Panc1 (cell line): ENCODE measurements around the gene PHLDA3. TPM values are rescaled to one million over a fixed set of nuclear protein-coding genes. Genes with fewer than 3 reads are reported as not detected.

ENCODE experiments used
- ATAC-seq: fragments of 200-7000 bp; cut with Tn5 transposase; 2 replicates; pipeline ENCODE4 v1.9.1; 2020; ENCODE audit warnings: mild to moderate bottlenecking, moderate library complexity
- BruUV-seq: library from RNA; stranded (reverse); fragments of 400-500 nt; replicated peaks from 2 replicates; lab custom pipeline; 2021; lab: Mats Ljungman, UMichigan
- CTCF ChIA-PET: fragments of 300-600 bp; sonication (Branson Sonifier 250); formaldehyde crosslinking; loops from one replicate; lab custom pipeline; 2022; ENCODE audit warnings: antibody characterized with exemption; lab: Charles Lee
- POLR2A ChIA-PET: fragments of 300-600 bp; sonication (Branson Sonifier 250); formaldehyde crosslinking; loops from one replicate; lab custom pipeline; 2022; ENCODE audit warnings: antibody characterized with exemption; lab: Charles Lee
- DNase-seq: peaks from one replicate; pipeline ENCODE4 v3.0.0-alpha.2; 2010; ENCODE audit warnings: low read depth, low spot score
- H3K27ac ChIP-seq: 2 replicates; pipeline ENCODE4 v1.5.1; 2011; ENCODE audit warnings: mild to moderate bottlenecking, low read length, inconsistent platforms
- H3K27me3 ChIP-seq: fragments of 200-500 bp; sonication (Bioruptor generic); 2 replicates; pipeline ENCODE4 v1.6.0; 2014; ENCODE audit warnings: low read length, inconsistent platforms; ENCODE audit not compliant: control insufficient read depth, insufficient read depth
- H3K36me3 ChIP-seq: fragments of 200-500 bp; sonication (Bioruptor generic); 2 replicates; pipeline ENCODE4 v1.5.1; 2014; ENCODE audit warnings: inconsistent platforms, mild to moderate bottlenecking, low read length, moderate library complexity; ENCODE audit not compliant: control insufficient read depth, insufficient read depth
- H3K4me1 ChIP-seq: 2 replicates; pipeline ENCODE4 v1.5.1; 2011; ENCODE audit warnings: inconsistent platforms, mild to moderate bottlenecking, low read length, moderate library complexity; ENCODE audit not compliant: control insufficient read depth, insufficient read depth
- H3K4me3 ChIP-seq, 2 experiments: 2 replicates each; pipeline ENCODE4 v1.5.1; 2011 to 2012; ENCODE audit warnings: low read depth in 2 of 2, low read length in 2 of 2, mild to moderate bottlenecking in 2 of 2, inconsistent platforms in 1 of 2, moderate library complexity in 1 of 2
- H3K9me3 ChIP-seq: fragments of 200-500 bp; sonication (Bioruptor generic); 2 replicates; pipeline ENCODE4 v1.5.1; 2014; ENCODE audit warnings: low read depth, mild to moderate bottlenecking, inconsistent platforms, low read length, moderate library complexity; ENCODE audit not compliant: control insufficient read depth, insufficient read depth
- POLR2AphosphoS5 ChIP-seq: IDR thresholded peaks from 2 replicates; pipeline ENCODE4 v1.6.1; 2012; ENCODE audit warnings: mild to moderate bottlenecking, low read depth, low read length, moderate library complexity
- SIN3A ChIP-seq: IDR thresholded peaks from 2 replicates; pipeline ENCODE4 v1.6.1; 2012; ENCODE audit warnings: low read depth, mild to moderate bottlenecking, low read length, moderate library complexity, borderline replicate concordance; ENCODE audit not compliant: insufficient read depth
- TCF7L2 ChIP-seq: IDR thresholded peaks from 2 replicates; pipeline ENCODE4 v1.6.1; 2011; ENCODE audit warnings: mild to moderate bottlenecking, low read depth, low read length, inconsistent platforms
- in situ Hi-C: cut with HindIII; loops from 2 replicates; pipeline ENCODE4 v1.10.0; 2016; ENCODE audit warnings: low sequenced_read_pairs, low pct_unique_long_range_greater_than_20kb
- intact Hi-C: fragments of 100-400 bp; cut with micrococcal nuclease; formaldehyde crosslinking; loops from one replicate; pipeline ENCODE4 v1.10.0; 2022; ENCODE audit not compliant: unreplicated experiment
- total RNA-seq: library from RNA; stranded (reverse); gene quantifications from one replicate; pipeline ENCODE4 v1.2.1, GENCODE V29; 2021; ENCODE audit not compliant: unreplicated experiment
- TF ChIP-seq, protein P1 (sequence below): fragments of 450-650 bp; IDR thresholded peaks from 2 replicates; pipeline ENCODE4 v1.5.1; 2017; ENCODE audit warnings: mild to moderate bottlenecking
- TF ChIP-seq, protein P2 (sequence below), 2 experiments: IDR thresholded peaks; 2 replicates each; pipeline ENCODE4 v1.6.1; 2011 to 2012; ENCODE audit warnings: low read depth in 2 of 2, control low read depth in 1 of 2, low read length in 1 of 2, mild to moderate bottlenecking in 1 of 2, moderate library complexity in 1 of 2; ENCODE audit not compliant: insufficient read depth in 1 of 2

Gene PHLDA3
- total RNA-seq, 1 experiment from 2014 or later = 12.3 TPM

DNA sequence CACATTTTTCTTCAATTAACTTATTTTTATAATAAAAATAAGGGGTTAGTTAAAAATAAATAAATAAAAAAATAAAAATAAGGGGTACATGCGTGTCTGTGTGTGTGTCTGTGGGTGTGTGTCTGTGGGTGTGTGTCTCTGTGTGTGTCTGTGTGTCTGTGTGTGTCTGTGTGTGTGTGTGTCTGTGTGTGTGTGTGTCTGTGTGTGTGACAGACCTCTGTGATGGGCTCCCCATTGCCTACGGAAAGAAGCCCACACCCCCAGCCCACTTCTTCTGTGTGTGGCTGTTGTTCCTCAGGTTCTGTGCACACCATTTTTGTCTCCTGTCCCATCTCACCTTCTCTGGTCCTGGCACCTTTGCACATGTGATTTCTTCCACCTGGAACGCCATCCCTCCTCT is 9.9 kb downstream of the PHLDA3 start:
- no peak overlapping the region for H3K4me3 ChIP-seq
- TF ChIP-seq SIN3A (no peak), POLR2AphosphoS5 (no peak), TCF7L2 (no peak)
- TF ChIP-seq, protein P1, sequence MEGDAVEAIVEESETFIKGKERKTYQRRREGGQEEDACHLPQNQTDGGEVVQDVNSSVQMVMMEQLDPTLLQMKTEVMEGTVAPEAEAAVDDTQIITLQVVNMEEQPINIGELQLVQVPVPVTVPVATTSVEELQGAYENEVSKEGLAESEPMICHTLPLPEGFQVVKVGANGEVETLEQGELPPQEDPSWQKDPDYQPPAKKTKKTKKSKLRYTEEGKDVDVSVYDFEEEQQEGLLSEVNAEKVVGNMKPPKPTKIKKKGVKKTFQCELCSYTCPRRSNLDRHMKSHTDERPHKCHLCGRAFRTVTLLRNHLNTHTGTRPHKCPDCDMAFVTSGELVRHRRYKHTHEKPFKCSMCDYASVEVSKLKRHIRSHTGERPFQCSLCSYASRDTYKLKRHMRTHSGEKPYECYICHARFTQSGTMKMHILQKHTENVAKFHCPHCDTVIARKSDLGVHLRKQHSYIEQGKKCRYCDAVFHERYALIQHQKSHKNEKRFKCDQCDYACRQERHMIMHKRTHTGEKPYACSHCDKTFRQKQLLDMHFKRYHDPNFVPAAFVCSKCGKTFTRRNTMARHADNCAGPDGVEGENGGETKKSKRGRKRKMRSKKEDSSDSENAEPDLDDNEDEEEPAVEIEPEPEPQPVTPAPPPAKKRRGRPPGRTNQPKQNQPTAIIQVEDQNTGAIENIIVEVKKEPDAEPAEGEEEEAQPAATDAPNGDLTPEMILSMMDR = no peak
- TF ChIP-seq, protein P2, sequence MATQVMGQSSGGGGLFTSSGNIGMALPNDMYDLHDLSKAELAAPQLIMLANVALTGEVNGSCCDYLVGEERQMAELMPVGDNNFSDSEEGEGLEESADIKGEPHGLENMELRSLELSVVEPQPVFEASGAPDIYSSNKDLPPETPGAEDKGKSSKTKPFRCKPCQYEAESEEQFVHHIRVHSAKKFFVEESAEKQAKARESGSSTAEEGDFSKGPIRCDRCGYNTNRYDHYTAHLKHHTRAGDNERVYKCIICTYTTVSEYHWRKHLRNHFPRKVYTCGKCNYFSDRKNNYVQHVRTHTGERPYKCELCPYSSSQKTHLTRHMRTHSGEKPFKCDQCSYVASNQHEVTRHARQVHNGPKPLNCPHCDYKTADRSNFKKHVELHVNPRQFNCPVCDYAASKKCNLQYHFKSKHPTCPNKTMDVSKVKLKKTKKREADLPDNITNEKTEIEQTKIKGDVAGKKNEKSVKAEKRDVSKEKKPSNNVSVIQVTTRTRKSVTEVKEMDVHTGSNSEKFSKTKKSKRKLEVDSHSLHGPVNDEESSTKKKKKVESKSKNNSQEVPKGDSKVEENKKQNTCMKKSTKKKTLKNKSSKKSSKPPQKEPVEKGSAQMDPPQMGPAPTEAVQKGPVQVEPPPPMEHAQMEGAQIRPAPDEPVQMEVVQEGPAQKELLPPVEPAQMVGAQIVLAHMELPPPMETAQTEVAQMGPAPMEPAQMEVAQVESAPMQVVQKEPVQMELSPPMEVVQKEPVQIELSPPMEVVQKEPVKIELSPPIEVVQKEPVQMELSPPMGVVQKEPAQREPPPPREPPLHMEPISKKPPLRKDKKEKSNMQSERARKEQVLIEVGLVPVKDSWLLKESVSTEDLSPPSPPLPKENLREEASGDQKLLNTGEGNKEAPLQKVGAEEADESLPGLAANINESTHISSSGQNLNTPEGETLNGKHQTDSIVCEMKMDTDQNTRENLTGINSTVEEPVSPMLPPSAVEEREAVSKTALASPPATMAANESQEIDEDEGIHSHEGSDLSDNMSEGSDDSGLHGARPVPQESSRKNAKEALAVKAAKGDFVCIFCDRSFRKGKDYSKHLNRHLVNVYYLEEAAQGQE (IDR thresholded peaks at IDR 0.05; ENCODE audit: insufficient read depth in 1 of 2, low read depth in 2 of 2, low read length in 1 of 2) = no peak
- intact Hi-C loops (no loop called here), in situ Hi-C loops (no loop called here)
- no peak overlapping the region for H3K27ac ChIP-seq
- peaks cover 38% of the 10 kb centered on the region for H3K4me1 ChIP-seq
- H3K9me3 ChIP-seq = no peaks in the 10 kb centered on the region
- BruUV-seq = no TSS peak
- POLR2A ChIA-PET = no interaction called here
- DNase-seq (no peak), ATAC-seq (no peak)
- CTCF ChIA-PET = no interaction called here
- no peaks in the 10 kb centered on the region for H3K36me3 ChIP-seq
- no peaks in the 10 kb centered on the region for H3K27me3 ChIP-seq

DNA sequence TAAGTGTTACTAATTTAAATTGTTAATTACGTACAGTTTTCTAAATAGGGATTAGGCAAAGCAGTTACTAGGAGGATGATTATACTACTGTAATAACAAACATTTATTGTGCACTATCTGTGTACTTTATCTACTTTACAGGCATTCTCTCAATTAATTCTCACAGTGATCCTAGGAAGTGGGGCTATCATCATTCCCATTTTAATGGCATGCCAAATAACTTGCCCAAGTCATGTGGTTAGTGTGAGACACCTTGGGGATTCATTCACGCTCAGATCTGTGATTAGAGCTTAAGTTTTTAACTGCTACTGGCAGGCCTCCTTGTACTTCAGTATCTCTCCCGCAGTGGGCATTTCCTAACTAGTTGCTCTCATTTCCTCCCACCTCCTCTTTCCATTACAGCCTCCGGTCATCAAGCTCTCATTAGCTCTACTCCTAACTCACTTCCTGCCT is 11.5 kb downstream of the PHLDA3 start:
- peak overlapping the region; percentile 67; the same call in 1 of the 2 replicates for H3K27ac ChIP-seq
- DNase-seq = no peak
- in situ Hi-C loops = no loop called here
- TF ChIP-seq SIN3A = no peak
- TF ChIP-seq, protein P2 (IDR thresholded peaks at IDR 0.05; ENCODE audit: insufficient read depth in 1 of 2, low read depth in 2 of 2, low read length in 1 of 2) = no peak
- no peak for TF ChIP-seq POLR2AphosphoS5
- TF ChIP-seq, protein P1 = no peak
- no peak; the same call in 1 of the 2 replicates for TF ChIP-seq TCF7L2
- intact Hi-C loops = no loop called here
- no peaks in the 10 kb centered on the region for H3K36me3 ChIP-seq
- H3K27me3 ChIP-seq = no peaks in the 10 kb centered on the region
- H3K9me3 ChIP-seq = no peaks in the 10 kb centered on the region
- POLR2A ChIA-PET = no interaction called here
- ATAC-seq = no peak
- BruUV-seq = no TSS peak
- peaks cover 38% of the 10 kb centered on the region for H3K4me1 ChIP-seq
- H3K4me3 ChIP-seq = no peak overlapping the region
- CTCF ChIA-PET = interaction anchor here (0.5 to 1.7 kb wide), 2 partner anchors 10 to 438 kb away, joined by 6 to 10 read pairs; no protein-coding TSS in a partner anchor
